Bronchial epithelial cell (primary cell): Measurements from ENCODE around the gene TYMS. TPM values are rescaled to one million over a fixed set of nuclear protein-coding genes. Genes with fewer than 3 reads are reported as not detected.

Source experiments
- DNase-seq: peaks from one replicate; pipeline ENCODE4 v3.0.0-alpha.2; 2010; ENCODE audit warnings: low read depth
- FAIRE-seq: peaks from 2 replicates; lab custom pipeline; 2011; peaks lifted over from hg19 to GRCh38; lab: Jason Lieb, UNC
- H3K27me3 ChIP-seq: 2 replicates; pipeline ENCODE4 v1.5.1; 2011; ENCODE audit warnings: low read length; ENCODE audit not compliant: control insufficient read depth, insufficient read depth
- H3K36me3 ChIP-seq: 2 replicates; pipeline ENCODE4 v1.5.1; 2011; ENCODE audit warnings: low read length; ENCODE audit not compliant: control insufficient read depth, insufficient read depth
- H3K4me3 ChIP-seq: 2 replicates; pipeline ENCODE4 v1.5.1; 2011; ENCODE audit warnings: mild to moderate bottlenecking, low read depth, low read length, control low read depth
- total RNA-seq: library from RNA; depleted of rRNA; stranded (reverse); fragments of >200 nt; gene quantifications from 2 replicates; pipeline ENCODE4 v1.2.1, GENCODE V29; 2014
- TF ChIP-seq, protein P1 (sequence below): IDR thresholded peaks from 2 replicates; pipeline ENCODE4 v1.5.1; 2011; ENCODE audit warnings: mild to moderate bottlenecking, moderate library complexity, low read length, control low read depth, inconsistent platforms; ENCODE audit not compliant: insufficient read depth, severe bottlenecking

Gene TYMS
- total RNA-seq, 1 donor from 2014 or later, result 5.5 TPM

DNA sequence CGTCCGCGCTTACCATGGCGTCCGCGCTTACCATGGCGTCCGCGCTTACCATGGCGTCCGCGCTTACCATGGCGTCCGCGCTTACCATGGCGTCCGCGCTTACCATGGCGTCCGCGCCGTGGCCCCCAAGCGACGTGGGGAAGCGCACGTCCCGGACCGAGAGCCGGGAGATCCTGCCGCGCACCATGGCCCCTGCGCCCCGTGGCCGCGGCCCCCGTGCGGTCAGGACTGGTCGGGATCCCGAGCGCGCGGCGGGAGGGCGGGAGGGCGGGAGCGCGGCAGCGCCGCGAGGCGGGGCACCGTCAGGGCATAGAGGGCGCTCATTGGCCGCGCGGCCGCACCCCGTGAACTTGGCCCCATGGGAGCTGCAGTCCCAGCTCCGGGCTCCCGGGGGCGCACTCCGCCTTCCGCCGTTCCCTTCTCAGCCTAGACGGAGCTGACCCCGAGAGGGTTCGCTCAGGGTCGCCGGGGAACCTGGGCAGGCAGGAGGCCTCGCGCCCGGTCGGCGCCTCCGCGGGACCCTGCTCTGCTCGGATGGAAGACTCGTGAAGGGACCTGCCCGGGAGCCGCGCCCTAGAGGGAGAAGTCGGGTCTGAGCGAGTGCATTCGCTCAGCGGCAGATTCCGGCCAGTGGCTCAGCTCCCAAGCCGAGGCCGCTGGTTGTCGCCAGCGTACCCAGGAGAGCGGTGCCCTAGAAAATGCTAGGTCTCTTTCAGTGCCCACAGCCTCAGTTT is 55.1 kb downstream of the TYMS start, which contains the start of gene ENOSF1:
TSS of gene ENOSF1 (minus strand) at position 230 of the 734 bp plus-strand sequence. CDS start at position 187, 43 bp downstream.
- peak within 1 kb of the TSS; percentile 72 for H3K4me3 ChIP-seq

DNA sequence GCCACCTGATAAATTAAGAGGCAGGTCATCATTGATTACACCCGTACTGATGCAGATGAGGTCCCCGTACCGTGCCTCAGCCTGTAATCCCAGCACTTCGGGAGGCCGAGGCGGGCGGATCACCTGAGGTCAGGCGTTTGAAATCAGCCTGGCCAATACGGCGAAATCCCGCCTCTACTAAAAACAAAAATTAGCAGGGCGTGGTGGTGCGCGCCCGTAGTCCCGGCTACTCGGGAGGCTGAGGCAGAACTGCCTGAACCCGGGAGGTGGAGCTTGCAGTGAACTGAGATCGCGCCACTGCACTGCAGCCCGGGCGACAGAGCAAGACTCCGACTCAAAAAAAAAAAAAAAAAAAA is 55.7 kb downstream of the TYMS start:
- FAIRE-seq (no peak), DNase-seq (no peak)
- TF ChIP-seq, protein P1, sequence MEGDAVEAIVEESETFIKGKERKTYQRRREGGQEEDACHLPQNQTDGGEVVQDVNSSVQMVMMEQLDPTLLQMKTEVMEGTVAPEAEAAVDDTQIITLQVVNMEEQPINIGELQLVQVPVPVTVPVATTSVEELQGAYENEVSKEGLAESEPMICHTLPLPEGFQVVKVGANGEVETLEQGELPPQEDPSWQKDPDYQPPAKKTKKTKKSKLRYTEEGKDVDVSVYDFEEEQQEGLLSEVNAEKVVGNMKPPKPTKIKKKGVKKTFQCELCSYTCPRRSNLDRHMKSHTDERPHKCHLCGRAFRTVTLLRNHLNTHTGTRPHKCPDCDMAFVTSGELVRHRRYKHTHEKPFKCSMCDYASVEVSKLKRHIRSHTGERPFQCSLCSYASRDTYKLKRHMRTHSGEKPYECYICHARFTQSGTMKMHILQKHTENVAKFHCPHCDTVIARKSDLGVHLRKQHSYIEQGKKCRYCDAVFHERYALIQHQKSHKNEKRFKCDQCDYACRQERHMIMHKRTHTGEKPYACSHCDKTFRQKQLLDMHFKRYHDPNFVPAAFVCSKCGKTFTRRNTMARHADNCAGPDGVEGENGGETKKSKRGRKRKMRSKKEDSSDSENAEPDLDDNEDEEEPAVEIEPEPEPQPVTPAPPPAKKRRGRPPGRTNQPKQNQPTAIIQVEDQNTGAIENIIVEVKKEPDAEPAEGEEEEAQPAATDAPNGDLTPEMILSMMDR, result no peak
- peaks cover under 1% of the 10 kb centered on the region for H3K36me3 ChIP-seq
- peak overlapping the region; percentile 72 for H3K4me3 ChIP-seq
- no peaks in the 10 kb centered on the region for H3K27me3 ChIP-seq

More for the DNA sequence above, 55.1 kb downstream of the TYMS start, which contains the start of gene ENOSF1:
- TF ChIP-seq, protein P1, result peak; percentile 93
- H3K36me3 ChIP-seq, result peaks cover 2% of the 10 kb centered on the region
- DNase-seq (peak; percentile 57), FAIRE-seq (no peak)
- no peaks in the 10 kb centered on the region for H3K27me3 ChIP-seq

DNA sequence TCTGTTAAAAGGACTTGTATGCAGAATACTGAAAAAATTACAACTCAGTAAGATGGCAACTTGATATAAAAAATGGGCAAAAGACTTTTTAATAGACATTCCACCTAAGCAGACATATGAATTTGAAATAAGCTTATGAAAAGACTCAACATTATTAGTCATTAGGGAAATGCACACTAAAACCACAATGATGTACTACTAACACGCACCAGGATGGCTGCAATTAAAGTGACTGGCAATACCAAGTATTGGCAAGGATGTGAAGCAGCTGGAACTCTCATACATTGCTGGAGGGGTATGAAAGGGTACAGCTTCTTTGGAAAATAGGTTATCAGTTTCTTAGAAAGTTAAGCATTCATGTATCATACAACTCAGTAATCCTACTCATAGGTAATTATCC is 58.2 kb downstream of the TYMS start:
- FAIRE-seq (no peak), DNase-seq (peak; percentile 76)
- H3K4me3 ChIP-seq, result no peak overlapping the region
- TF ChIP-seq, protein P1, result no peak
- H3K36me3 ChIP-seq, result no peaks in the 10 kb centered on the region
- no peaks in the 10 kb centered on the region for H3K27me3 ChIP-seq

DNA sequence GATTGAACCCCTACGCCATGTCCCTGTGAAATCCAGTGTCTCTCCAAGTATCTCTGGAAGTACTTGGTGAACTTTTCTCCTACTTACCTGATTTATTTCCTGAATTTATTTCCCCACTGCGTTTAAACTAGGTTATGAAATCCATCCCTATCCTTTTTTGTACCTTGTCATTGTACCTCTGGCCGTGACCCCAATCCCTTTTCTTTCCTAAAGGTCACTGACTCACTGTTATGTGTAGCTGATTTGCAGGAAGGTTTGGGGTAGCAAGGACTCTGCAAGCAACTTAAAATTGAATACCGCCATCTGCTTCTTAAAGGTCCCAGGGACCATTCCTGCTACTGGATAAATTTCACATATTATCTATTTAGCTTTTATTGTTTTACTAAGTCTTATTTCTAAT is 59.5 kb downstream of the TYMS start:
- no peaks in the 10 kb centered on the region for H3K36me3 ChIP-seq
- no peak for DNase-seq
- TF ChIP-seq, protein P1, result no peak
- no peaks in the 10 kb centered on the region for H3K27me3 ChIP-seq
- H3K4me3 ChIP-seq, result no peak overlapping the region
- FAIRE-seq, result no peak

Other genes starting within 250 kb of the TYMS start
- gene COLEC12, start 157.0 kb upstream of the TYMS start, total RNA-seq, result under 0.01 and 0.53 TPM in 2 replicates
- not detected in 2 replicates for gene CETN1, start 77.3 kb upstream of the TYMS start, total RNA-seq
- not detected in 2 replicates for gene CLUL1, start 60.7 kb upstream of the TYMS start, total RNA-seq
- 25.5 and 39.3 TPM in 2 replicates for gene ENOSF1, start 55.0 kb downstream of the TYMS start, total RNA-seq
- gene YES1, start 154.6 kb downstream of the TYMS start, total RNA-seq, result 119 and 165 TPM in 2 replicates
- not detected in 2 replicates for gene ADCYAP1, start 247.2 kb downstream of the TYMS start, total RNA-seq